GM23338 (cell line): ENCODE data around the gene EPS8. TPM values are rescaled to one million over a fixed set of nuclear protein-coding genes. Genes with fewer than 3 reads are reported as not detected.

Experiments used
- ATAC-seq: fragments of 200-7000 bp; cut with Tn5 transposase; 3 replicates; pipeline ENCODE4 v1.9.1; 2020
- DNase-seq: peaks from one replicate; pipeline ENCODE4 v3.0.0-alpha.2; 2015; ENCODE audit warnings: low spot score
- H2AFZ ChIP-seq: fragments of 200-600 bp; sonication (generic); 2 replicates; pipeline ENCODE4 v1.8.0; 2016; ENCODE audit warnings: antibody characterized with exemption, mild to moderate bottlenecking, moderate library complexity
- H3F3A ChIP-seq: fragments of 200-600 bp; sonication (generic); replicated peaks from 2 replicates; pipeline ENCODE4 v1.8.0; 2017; ENCODE audit warnings: antibody characterized with exemption, mixed run types, low read depth
- H3K27ac ChIP-seq: fragments of 200-600 bp; sonication (generic); 2 replicates; pipeline ENCODE4 v1.6.1; 2016; ENCODE audit warnings: low read depth
- H3K27me3 ChIP-seq: fragments of 200-600 bp; sonication (generic); 2 replicates; pipeline ENCODE4 v1.8.0; 2016; ENCODE audit warnings: mild to moderate bottlenecking, mixed run types, moderate library complexity; ENCODE audit not compliant: insufficient read depth
- H3K36me3 ChIP-seq: fragments of 200-600 bp; sonication (generic); 2 replicates; pipeline ENCODE4 v1.8.0; 2016; ENCODE audit warnings: mild to moderate bottlenecking; ENCODE audit not compliant: insufficient read depth
- H3K4me1 ChIP-seq: fragments of 200-600 bp; sonication (generic); 2 replicates; pipeline ENCODE4 v1.8.0; 2016; ENCODE audit warnings: mild to moderate bottlenecking, moderate library complexity; ENCODE audit not compliant: insufficient read depth
- H3K4me2 ChIP-seq: fragments of 200-600 bp; sonication (generic); 2 replicates; pipeline ENCODE4 v1.7.1; 2017; ENCODE audit warnings: mixed run types
- H3K4me3 ChIP-seq: fragments of 200-600 bp; sonication (generic); 2 replicates; pipeline ENCODE4 v1.6.1; 2016; ENCODE audit warnings: mixed run types
- H3K79me2 ChIP-seq: fragments of 200-600 bp; sonication (generic); replicated peaks from 2 replicates; pipeline ENCODE4 v1.8.0; 2017; ENCODE audit warnings: mild to moderate bottlenecking; ENCODE audit not compliant: insufficient read depth
- H3K9me2 ChIP-seq: fragments of 200-600 bp; sonication (generic); 2 replicates; pipeline ENCODE4 v1.8.0; 2017; ENCODE audit not compliant: insufficient read depth
- H4K20me1 ChIP-seq: fragments of 200-600 bp; sonication (generic); replicated peaks from 2 replicates; pipeline ENCODE4 v1.8.0; 2017; ENCODE audit warnings: mild to moderate bottlenecking; ENCODE audit not compliant: insufficient read depth
- H3K27ac Mint-ChIP-seq: 2 replicates; pipeline ENCODE4 v1.8.0; 2020; ENCODE audit warnings: inconsistent platforms, mild to moderate bottlenecking, moderate library complexity, mixed read lengths
- H3K27me3 Mint-ChIP-seq: 3 replicates; pipeline ENCODE4 v1.8.0; 2022; ENCODE audit warnings: low read depth, mild to moderate bottlenecking, moderate library complexity, mixed read lengths, inconsistent platforms; ENCODE audit not compliant: insufficient read depth, poor library complexity
- H3K36me3 Mint-ChIP-seq: 3 replicates; pipeline ENCODE4 v1.8.0; 2021; ENCODE audit warnings: low read depth, mild to moderate bottlenecking, inconsistent platforms, moderate library complexity, mixed read lengths
- H3K4me1 Mint-ChIP-seq: 3 replicates; pipeline ENCODE4 v1.8.0; 2020; ENCODE audit warnings: mild to moderate bottlenecking, inconsistent platforms, mixed read lengths
- H3K4me3 Mint-ChIP-seq: 3 replicates; pipeline ENCODE4 v1.8.0; 2021; ENCODE audit warnings: moderate library complexity, mild to moderate bottlenecking, inconsistent platforms, mixed read lengths
- H3K9me3 Mint-ChIP-seq: 3 replicates; pipeline ENCODE4 v1.8.0; 2020; ENCODE audit warnings: moderate library complexity, mild to moderate bottlenecking, inconsistent platforms, mixed read lengths
- CREB1 ChIP-seq: fragments of 250-450 bp; sonication (Bioruptor Pico); IDR thresholded peaks from 2 replicates; pipeline ENCODE4 v1.5.0; 2020; ENCODE audit warnings: low read depth, mild to moderate bottlenecking, moderate library complexity
- EZH2 ChIP-seq: fragments of 200-600 bp; sonication (generic); IDR thresholded peaks from one replicate; pipeline ENCODE4 v1.8.0; 2017; ENCODE audit warnings: antibody characterized with exemption, mild to moderate bottlenecking, low read depth; ENCODE audit not compliant: unreplicated experiment
- NANOG ChIP-seq: IDR thresholded peaks from 2 replicates; pipeline ENCODE4 v1.6.1; 2016; ENCODE audit warnings: antibody characterized with exemption, borderline replicate concordance
- ZNF114 ChIP-seq: fragments of 250-450 bp; sonication (Bioruptor Pico); IDR thresholded peaks from 2 replicates; pipeline ENCODE4 v1.5.0; 2020; ENCODE audit warnings: mild to moderate bottlenecking, moderate library complexity
- ZNF331 ChIP-seq: fragments of 250-450 bp; sonication (Bioruptor Pico); IDR thresholded peaks from 2 replicates; pipeline ENCODE4 v1.5.0; 2020; ENCODE audit warnings: low read depth, mild to moderate bottlenecking, moderate library complexity
- polyA plus RNA-seq: library from polyadenylated mRNA; unstranded; fragments of >200 nt; fragmentation: Nextera tagmentation; extraction: Ambion mirVana; gene quantifications from 2 replicates; pipeline ENCODE4 v1.2.1, GENCODE V29; 2016
- total RNA-seq: library from RNA; depleted of rRNA; stranded (reverse); fragments of >200 nt; shearing (Covaris generic); gene quantifications from 2 replicates; pipeline ENCODE4 v1.2.3, GENCODE V29; 2014
- TF ChIP-seq, protein P1 (sequence below): IDR thresholded peaks from one replicate; pipeline ENCODE4 v1.6.1; 2018; ENCODE audit warnings: antibody characterized with exemption; ENCODE audit not compliant: unreplicated experiment
- TF ChIP-seq, protein P2 (sequence below): fragments of 250-450 bp; sonication (Bioruptor Pico); IDR thresholded peaks from 2 replicates; pipeline ENCODE4 v1.5.0; 2020; ENCODE audit warnings: mild to moderate bottlenecking, moderate library complexity

Gene EPS8
- total and polyA plus RNA-seq, 2 experiments from 2014 or later, result 3.5 to 5.4 TPM

DNA sequence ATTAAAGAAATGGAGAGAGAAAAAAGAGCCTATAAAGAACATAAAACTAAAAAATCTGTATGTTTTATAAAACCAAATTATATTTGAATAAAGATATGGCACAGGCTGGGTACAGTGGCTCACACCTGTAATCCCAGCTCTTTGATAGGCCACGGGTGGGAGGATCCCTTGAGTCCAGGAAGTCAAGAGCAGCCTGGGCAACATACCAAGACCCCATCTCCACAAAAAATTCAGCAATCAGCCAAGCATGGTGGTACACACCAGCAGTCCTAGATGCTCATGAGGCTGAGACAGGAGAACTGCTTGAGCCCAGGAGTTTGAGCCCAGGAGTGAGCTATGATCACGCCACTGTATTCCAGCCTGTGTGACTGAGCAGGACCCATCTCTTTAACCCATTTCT lies 74.9 kb downstream of the EPS8 start (continued):
- TF ChIP-seq, protein P1, sequence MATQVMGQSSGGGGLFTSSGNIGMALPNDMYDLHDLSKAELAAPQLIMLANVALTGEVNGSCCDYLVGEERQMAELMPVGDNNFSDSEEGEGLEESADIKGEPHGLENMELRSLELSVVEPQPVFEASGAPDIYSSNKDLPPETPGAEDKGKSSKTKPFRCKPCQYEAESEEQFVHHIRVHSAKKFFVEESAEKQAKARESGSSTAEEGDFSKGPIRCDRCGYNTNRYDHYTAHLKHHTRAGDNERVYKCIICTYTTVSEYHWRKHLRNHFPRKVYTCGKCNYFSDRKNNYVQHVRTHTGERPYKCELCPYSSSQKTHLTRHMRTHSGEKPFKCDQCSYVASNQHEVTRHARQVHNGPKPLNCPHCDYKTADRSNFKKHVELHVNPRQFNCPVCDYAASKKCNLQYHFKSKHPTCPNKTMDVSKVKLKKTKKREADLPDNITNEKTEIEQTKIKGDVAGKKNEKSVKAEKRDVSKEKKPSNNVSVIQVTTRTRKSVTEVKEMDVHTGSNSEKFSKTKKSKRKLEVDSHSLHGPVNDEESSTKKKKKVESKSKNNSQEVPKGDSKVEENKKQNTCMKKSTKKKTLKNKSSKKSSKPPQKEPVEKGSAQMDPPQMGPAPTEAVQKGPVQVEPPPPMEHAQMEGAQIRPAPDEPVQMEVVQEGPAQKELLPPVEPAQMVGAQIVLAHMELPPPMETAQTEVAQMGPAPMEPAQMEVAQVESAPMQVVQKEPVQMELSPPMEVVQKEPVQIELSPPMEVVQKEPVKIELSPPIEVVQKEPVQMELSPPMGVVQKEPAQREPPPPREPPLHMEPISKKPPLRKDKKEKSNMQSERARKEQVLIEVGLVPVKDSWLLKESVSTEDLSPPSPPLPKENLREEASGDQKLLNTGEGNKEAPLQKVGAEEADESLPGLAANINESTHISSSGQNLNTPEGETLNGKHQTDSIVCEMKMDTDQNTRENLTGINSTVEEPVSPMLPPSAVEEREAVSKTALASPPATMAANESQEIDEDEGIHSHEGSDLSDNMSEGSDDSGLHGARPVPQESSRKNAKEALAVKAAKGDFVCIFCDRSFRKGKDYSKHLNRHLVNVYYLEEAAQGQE, result no peak

DNA sequence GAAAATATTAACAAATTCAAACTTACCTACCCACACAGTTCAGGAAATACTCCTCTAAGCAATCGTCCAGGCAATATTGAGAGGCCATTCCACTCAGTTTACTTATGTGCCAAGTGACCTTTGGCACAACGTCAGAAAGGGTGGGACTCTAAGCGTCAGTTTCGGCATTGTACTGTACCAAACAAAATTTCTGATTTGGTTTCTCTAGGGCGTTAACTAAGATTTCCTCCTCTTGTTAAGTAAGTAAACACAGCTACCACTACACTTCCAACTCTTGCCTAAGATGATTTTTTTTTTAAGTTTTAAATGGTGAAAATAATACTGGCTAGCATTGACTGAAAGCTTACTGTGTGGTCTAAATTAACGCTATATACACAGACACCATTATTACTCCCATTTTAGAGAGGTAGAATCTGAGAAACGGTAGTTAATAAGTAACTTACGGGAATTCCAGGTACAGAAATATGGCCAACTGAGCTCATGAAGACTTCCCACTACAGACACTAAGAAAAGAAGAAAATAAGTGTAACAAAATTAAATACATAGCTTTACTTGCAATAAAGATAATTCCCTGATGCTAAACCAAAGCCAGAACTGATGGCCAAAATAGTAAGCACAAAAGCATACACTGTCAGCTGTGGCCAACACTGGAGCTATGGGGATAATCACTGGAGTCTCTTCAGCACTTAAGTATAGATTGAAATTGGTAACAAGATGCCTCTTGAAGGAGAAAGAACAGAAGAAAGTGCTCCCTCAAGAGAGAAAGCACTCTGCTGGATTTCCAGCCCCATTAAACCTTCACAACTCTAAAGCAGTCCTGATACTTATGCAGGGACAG lies 76.1 kb downstream of the EPS8 start:
- Mint-ChIP-seq H3K4me3 (no peak overlapping the region), H3K36me3 (no peaks in the 10 kb centered on the region), H3K27ac (no peak overlapping the region), H3K4me1 (peaks cover 15% of the 10 kb centered on the region), H3K9me3 (no peaks in the 10 kb centered on the region), H3K27me3 (no peaks in the 10 kb centered on the region)
- no peaks in the 10 kb centered on the region for H3K79me2 ChIP-seq
- H3K9me2 ChIP-seq, result no peaks in the 10 kb centered on the region
- no peak overlapping the region for H3K27ac ChIP-seq
- H4K20me1 ChIP-seq, result no peaks in the 10 kb centered on the region
- no peaks in the 10 kb centered on the region for H3F3A ChIP-seq
- no peak overlapping the region for H3K4me3 ChIP-seq
- no peak overlapping the region for H2AFZ ChIP-seq
- TF ChIP-seq, protein P2, sequence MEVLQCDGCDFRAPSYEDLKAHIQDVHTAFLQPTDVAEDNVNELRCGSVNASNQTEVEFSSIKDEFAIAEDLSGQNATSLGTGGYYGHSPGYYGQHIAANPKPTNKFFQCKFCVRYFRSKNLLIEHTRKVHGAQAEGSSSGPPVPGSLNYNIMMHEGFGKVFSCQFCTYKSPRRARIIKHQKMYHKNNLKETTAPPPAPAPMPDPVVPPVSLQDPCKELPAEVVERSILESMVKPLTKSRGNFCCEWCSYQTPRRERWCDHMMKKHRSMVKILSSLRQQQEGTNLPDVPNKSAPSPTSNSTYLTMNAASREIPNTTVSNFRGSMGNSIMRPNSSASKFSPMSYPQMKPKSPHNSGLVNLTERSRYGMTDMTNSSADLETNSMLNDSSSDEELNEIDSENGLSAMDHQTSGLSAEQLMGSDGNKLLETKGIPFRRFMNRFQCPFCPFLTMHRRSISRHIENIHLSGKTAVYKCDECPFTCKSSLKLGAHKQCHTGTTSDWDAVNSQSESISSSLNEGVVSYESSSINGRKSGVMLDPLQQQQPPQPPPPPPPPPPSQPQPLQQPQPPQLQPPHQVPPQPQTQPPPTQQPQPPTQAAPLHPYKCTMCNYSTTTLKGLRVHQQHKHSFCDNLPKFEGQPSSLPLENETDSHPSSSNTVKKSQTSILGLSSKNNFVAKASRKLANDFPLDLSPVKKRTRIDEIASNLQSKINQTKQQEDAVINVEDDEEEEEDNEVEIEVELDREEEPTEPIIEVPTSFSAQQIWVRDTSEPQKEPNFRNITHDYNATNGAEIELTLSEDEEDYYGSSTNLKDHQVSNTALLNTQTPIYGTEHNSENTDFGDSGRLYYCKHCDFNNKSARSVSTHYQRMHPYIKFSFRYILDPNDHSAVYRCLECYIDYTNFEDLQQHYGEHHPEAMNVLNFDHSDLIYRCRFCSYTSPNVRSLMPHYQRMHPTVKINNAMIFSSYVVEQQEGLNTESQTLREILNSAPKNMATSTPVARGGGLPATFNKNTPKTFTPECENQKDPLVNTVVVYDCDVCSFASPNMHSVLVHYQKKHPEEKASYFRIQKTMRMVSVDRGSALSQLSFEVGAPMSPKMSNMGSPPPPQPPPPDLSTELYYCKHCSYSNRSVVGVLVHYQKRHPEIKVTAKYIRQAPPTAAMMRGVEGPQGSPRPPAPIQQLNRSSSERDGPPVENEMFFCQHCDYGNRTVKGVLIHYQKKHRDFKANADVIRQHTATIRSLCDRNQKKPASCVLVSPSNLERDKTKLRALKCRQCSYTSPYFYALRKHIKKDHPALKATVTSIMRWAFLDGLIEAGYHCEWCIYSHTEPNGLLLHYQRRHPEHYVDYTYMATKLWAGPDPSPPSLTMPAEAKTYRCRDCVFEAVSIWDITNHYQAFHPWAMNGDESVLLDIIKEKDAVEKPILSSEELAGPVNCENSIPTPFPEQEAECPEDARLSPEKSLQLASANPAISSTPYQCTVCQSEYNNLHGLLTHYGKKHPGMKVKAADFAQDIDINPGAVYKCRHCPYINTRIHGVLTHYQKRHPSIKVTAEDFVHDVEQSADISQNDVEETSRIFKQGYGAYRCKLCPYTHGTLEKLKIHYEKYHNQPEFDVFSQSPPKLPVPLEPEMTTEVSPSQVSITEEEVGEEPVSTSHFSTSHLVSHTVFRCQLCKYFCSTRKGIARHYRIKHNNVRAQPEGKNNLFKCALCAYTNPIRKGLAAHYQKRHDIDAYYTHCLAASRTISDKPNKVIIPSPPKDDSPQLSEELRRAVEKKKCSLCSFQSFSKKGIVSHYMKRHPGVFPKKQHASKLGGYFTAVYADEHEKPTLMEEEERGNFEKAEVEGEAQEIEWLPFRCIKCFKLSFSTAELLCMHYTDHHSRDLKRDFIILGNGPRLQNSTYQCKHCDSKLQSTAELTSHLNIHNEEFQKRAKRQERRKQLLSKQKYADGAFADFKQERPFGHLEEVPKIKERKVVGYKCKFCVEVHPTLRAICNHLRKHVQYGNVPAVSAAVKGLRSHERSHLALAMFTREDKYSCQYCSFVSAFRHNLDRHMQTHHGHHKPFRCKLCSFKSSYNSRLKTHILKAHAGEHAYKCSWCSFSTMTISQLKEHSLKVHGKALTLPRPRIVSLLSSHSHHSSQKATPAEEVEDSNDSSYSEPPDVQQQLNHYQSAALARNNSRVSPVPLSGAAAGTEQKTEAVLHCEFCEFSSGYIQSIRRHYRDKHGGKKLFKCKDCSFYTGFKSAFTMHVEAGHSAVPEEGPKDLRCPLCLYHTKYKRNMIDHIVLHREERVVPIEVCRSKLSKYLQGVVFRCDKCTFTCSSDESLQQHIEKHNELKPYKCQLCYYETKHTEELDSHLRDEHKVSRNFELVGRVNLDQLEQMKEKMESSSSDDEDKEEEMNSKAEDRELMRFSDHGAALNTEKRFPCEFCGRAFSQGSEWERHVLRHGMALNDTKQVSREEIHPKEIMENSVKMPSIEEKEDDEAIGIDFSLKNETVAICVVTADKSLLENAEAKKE (CRISPR knock-in tag), result no peak
- no peak for TF ChIP-seq NANOG
- TF ChIP-seq CREB1 (CRISPR knock-in tag), result no peak
- no peak for TF ChIP-seq ZNF331 (CRISPR knock-in tag)
- TF ChIP-seq ZNF114, result no peak
- no peak for TF ChIP-seq EZH2
- H3K4me1 ChIP-seq, result no peaks in the 10 kb centered on the region
- H3K27me3 ChIP-seq, result no peaks in the 10 kb centered on the region
- ATAC-seq, result no peak
- H3K4me2 ChIP-seq, result no peak overlapping the region
- H3K36me3 ChIP-seq, result no peaks in the 10 kb centered on the region
- DNase-seq, result no peak
